Psoas muscle (tissue), 8 donors: ENCODE measurements around the gene ZNF436. TPM values are rescaled to one million over a fixed set of nuclear protein-coding genes. Genes with fewer than 3 reads are reported as not detected.

Source experiments
- ATAC-seq, 4 donors: fragments of 200-7000 bp; cut with Tn5 transposase; one replicate each; pipeline ENCODE4 v1.9.1; 2020; ENCODE audit warnings: moderate library complexity in 3 of 4, mild to moderate bottlenecking in 2 of 4
- DNase-seq, 2 donors: peaks; one replicate each; pipeline ENCODE4 v3.0.0-alpha.2; 2020
- H3K27ac ChIP-seq: fragments of 200-600 bp; one replicate; pipeline ENCODE4 v1.8.0; 2022
- H3K27me3 ChIP-seq, 3 donors: fragments of 200-600 bp in 1 of 3; one replicate each; pipeline versions ENCODE4 v1.6.1 to v1.8.0; 2013 to 2022; ENCODE audit warnings: low read length in 2 of 3, mild to moderate bottlenecking in 2 of 3, moderate library complexity in 1 of 3; ENCODE audit not compliant: insufficient read depth in 3 of 3
- H3K36me3 ChIP-seq, 2 donors: fragments of 200-600 bp in 1 of 2; one replicate each; pipeline versions ENCODE4 v1.6.1 to v1.8.0; 2013 to 2022; ENCODE audit warnings: low read depth in 1 of 2, mild to moderate bottlenecking in 1 of 2, moderate library complexity in 1 of 2; ENCODE audit not compliant: insufficient read depth in 1 of 2
- H3K4me1 ChIP-seq: fragments of 200-600 bp; one replicate; pipeline ENCODE4 v1.8.0; 2022
- H3K4me3 ChIP-seq: fragments of 200-600 bp; one replicate; pipeline ENCODE4 v1.8.0; 2022; ENCODE audit warnings: mild to moderate bottlenecking
- H3K9me3 ChIP-seq: fragments of 200-600 bp; one replicate; pipeline ENCODE4 v1.8.0; 2022
- WGBS, 3 donors: extraction: QIAGEN DNeasy Blood & Tissue Kit; methylation state at CpG; one replicate each; pipeline versions ENCODE4 v1.1.6 to v1.1.7; 2013; 5-methylcytosine and 5-hydroxymethylcytosine counted together
- intact Hi-C, 2 donors: fragments of 100-400 bp; cut with DNase I; formaldehyde crosslinking; loops; one replicate each; pipeline versions ENCODE4 v1.11.0 to v1.14.2; 2022
- polyA plus RNA-seq, 3 donors: library from polyadenylated mRNA; stranded (reverse); fragments of 200-250 nt; gene quantifications; one replicate each; pipeline ENCODE4 v1.2.3, GENCODE V29; 2013
- total RNA-seq, 4 donors: library from RNA; stranded (reverse); fragmentation: NEBNext Ultra II Directional in 2 of 4; extraction: Animal tissue kit (Norgen Biotek cat#: 25700) in 2 of 4; gene quantifications; one replicate each; pipeline versions ENCODE4 v1.2.1 to v1.2.4, GENCODE V29; 2021 to 2023
- TF ChIP-seq, protein P1 (sequence below): fragments of 200-600 bp; IDR thresholded peaks from one replicate; pipeline ENCODE4 v1.8.0; 2022; ENCODE audit warnings: antibody characterized with exemption
- donor health status: healthy with polysubstance abuse.
- donor health status: DM: no; HTN: no; CAD: no; lungs with moderate emphysema.
- donor health status: Bipolar disorder and iron deficiency.
- donor health status: healthy.
- donor health status: DM: yes; HTN: yes; CAD: no.
- donor health status: DM: no; HTN: no; CAD: no.
- donor health status: DM: no; HTN: no; CAD: no.
- donor health status: DM: yes; HTN: yes; CAD: no.

Gene ZNF436
- total and polyA plus RNA-seq, 7 donors: 2.2 to 11.5 (median 7.2) TPM

DNA sequence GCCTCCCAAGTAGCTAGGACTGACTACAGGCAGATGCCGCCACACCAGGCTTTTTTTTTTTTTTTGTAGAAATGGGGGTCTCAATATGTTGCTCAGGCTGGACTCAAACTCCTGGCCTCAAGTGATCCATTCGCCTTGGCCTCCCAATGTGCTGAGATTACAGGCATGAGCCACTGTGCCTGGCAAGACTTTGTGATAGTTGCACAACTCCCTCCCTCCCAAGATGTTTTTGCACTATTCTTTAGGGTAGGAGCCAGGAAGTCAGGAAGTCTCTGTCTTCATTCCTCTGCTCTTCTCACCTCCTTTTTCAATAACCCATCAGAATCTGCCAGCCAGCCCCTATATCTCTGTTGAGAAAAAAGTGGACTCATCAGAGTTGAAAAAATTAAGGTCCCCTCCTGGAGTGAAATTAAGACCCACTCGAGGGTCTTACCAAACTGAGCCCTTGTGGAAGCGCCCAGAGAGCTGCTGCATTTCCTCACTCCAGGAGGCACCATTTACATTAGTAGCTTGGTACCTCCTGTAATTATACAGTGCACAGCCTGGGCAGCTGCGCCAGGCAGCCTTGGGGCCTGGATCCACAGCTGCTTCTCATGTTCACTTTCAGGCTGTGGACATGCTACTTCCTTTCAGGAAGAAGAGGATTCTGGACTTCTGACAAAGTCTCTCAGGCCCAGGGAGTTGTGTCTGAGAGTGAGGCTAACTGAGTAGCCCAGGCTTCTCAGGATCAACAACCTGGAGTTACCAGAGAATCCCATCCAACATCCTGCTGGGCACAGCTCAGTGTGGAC, 30.9 kb upstream of the ZNF436 start:
- TF ChIP-seq, protein P1, sequence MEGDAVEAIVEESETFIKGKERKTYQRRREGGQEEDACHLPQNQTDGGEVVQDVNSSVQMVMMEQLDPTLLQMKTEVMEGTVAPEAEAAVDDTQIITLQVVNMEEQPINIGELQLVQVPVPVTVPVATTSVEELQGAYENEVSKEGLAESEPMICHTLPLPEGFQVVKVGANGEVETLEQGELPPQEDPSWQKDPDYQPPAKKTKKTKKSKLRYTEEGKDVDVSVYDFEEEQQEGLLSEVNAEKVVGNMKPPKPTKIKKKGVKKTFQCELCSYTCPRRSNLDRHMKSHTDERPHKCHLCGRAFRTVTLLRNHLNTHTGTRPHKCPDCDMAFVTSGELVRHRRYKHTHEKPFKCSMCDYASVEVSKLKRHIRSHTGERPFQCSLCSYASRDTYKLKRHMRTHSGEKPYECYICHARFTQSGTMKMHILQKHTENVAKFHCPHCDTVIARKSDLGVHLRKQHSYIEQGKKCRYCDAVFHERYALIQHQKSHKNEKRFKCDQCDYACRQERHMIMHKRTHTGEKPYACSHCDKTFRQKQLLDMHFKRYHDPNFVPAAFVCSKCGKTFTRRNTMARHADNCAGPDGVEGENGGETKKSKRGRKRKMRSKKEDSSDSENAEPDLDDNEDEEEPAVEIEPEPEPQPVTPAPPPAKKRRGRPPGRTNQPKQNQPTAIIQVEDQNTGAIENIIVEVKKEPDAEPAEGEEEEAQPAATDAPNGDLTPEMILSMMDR: no peak
- WGBS, 3 donors: 68 to 80% (median 71%) methylated on average over 5 of the region's 5 CpGs
- intact Hi-C loops: loop anchor here in 1 of 2 donors (5.0 to 10.0 kb wide), 2 partner anchors 33 to 306 kb away; partner anchors contain the start of gene ZNF436
- no peaks in the 10 kb centered on the region for H3K27me3 ChIP-seq
- DNase-seq: peak; percentile 47 to 66
- H3K9me3 ChIP-seq: no peaks in the 10 kb centered on the region
- H3K4me1 ChIP-seq: peaks cover 62% of the 10 kb centered on the region
- peak; percentile 17 to 50 (median 26) for ATAC-seq
- H3K4me3 ChIP-seq: no peak overlapping the region
- H3K36me3 ChIP-seq: peaks cover 0 to 17% of the 10 kb centered on the region in 2 donors
- peak overlapping the region; percentile 75 for H3K27ac ChIP-seq

- H3K4me3 ChIP-seq: no peak overlapping the region
- peaks cover 0 to 30% of the 10 kb centered on the region in 2 donors for H3K36me3 ChIP-seq
- WGBS, 3 donors: 92 to 100% (median 98%) methylated on average over 1 of the region's 1 CpG
- TF ChIP-seq, protein P1: no peak
- no peak for DNase-seq
- peaks cover 65% of the 10 kb centered on the region for H3K4me1 ChIP-seq
- intact Hi-C loops: no loop called here
- no peaks in the 10 kb centered on the region for H3K27me3 ChIP-seq
- no peak for ATAC-seq
- no peaks in the 10 kb centered on the region for H3K9me3 ChIP-seq
- H3K27ac ChIP-seq: no peak overlapping the region
Observed at GRCh38 chr1:23399229-23399628, 29.6 kb upstream of the ZNF436 start.

DNA sequence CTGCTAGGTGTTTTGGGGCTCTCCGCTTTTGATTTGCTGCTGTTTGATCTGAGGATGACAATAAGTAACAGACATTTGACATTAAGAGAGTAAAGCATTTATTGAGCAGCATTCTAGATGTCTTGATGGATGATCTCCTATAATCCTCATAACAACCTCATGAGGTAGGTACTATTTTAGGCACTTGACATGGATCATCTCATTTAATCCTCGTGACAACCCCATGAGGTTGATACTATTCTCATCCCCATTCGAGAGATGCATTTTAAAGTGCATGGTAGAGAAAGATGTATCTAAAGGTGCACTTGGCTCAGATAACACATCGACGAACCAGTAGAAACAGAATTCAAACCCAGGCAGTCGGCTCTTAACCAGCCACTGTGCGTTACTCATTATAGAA, 28.3 kb upstream of the ZNF436 start:
- 58 to 71% (median 60%) methylated on average over 7 of the region's 7 CpGs for WGBS, 3 donors
- peak; percentile 33 to 60 (median 38) for ATAC-seq
- Histone ChIP-seq H3K9me3 (no peaks in the 10 kb centered on the region), H3K27me3 (no peaks in the 10 kb centered on the region), H3K4me3 (no peak overlapping the region), H3K4me1 (peaks cover 56% of the 10 kb centered on the region), H3K27ac (peak overlapping the region; percentile 68), H3K36me3 (peaks cover 0 to 40% of the 10 kb centered on the region in 2 donors)
- intact Hi-C loops: no loop called here
- DNase-seq: no peak
- TF ChIP-seq, protein P1: no peak

GRCh38 chr1:23396380-23396779, 26.7 kb upstream of the ZNF436 start:
- DNase-seq: no peak
- H3K4me1 ChIP-seq: peaks cover 40% of the 10 kb centered on the region

More at GRCh38 chr1:23396380-23396779, 26.7 kb upstream of the ZNF436 start:
- Histone ChIP-seq H3K27ac (no peak overlapping the region), H3K4me3 (no peak overlapping the region), H3K27me3 (no peaks in the 10 kb centered on the region), H3K9me3 (no peaks in the 10 kb centered on the region), H3K36me3 (peaks cover 0 to 40% of the 10 kb centered on the region in 2 donors)
- 92 to 100% (median 96%) methylated on average over 2 of the region's 2 CpGs for WGBS, 3 donors
- no peak for ATAC-seq
- TF ChIP-seq, protein P1: no peak
- intact Hi-C loops: no loop called here
